ENCODE results near the gene RWDD1. TPM values are rescaled to one million over a fixed set of nuclear protein-coding genes. Genes with fewer than 3 reads are reported as not detected.
A peak's percentile ranks its signal among the peaks of the same experiment; 100 is the strongest.

The RWDD1 gene
- total and polyA plus RNA-seq, 2 donors (not counting 1 experiment from before 2014, with no cell fraction given): 22.8 to 60.3 TPM

- no peaks in the 10 kb centered on the region for H3K9me3 ChIP-seq (ENCODE audit: control insufficient read depth, insufficient read depth, low read depth, low read length)
- H4K20me1 ChIP-seq (ENCODE audit: control insufficient read depth, extremely low read depth, insufficient read depth, low read length): no peaks in the 10 kb centered on the region
- no peak overlapping the region for H2AFZ ChIP-seq (ENCODE audit: low read length)
- no peaks in the 10 kb centered on the region for H3K27me3 ChIP-seq (ENCODE audit: control insufficient read depth, insufficient read depth, low read length)
- TF ChIP-seq EZH2 (IDR thresholded peaks at IDR 0.05; ENCODE audit: low read length, missing control alignments): no peak
- no peak for TF ChIP-seq CTCF (conservative IDR thresholded peaks at IDR 0.05 in 1 of 2, IDR thresholded peaks at IDR 0.05 in 1 of 2; ENCODE audit: low read depth in 1 of 2, low read length in 2 of 2)
- no peak for DNase-seq (ENCODE audit: low read depth in 2 of 2)
- H3K36me3 ChIP-seq (ENCODE audit: control insufficient read depth, insufficient read depth, low read length): no peaks in the 10 kb centered on the region
- no peaks in the 10 kb centered on the region for H3K4me1 ChIP-seq (ENCODE audit: control insufficient read depth, extremely low read depth, insufficient read depth, low read length)
- H3K9ac ChIP-seq (ENCODE audit: insufficient read depth, low read length): no peak overlapping the region
- no peak overlapping the region for H3K4me3 ChIP-seq (replicated peaks in 1 of 4; ENCODE audit: control extremely low read depth in 1 of 4, insufficient read depth in 1 of 4, low read depth in 3 of 4, low read length in 4 of 4)
- no peak overlapping the region for H3K4me2 ChIP-seq (ENCODE audit: extremely low read depth, insufficient read depth, low read length)
- H3K27ac ChIP-seq (ENCODE audit: insufficient read depth, low read length): no peak overlapping the region
- H3K79me2 ChIP-seq (ENCODE audit: control insufficient read depth, insufficient read depth, low read length): no peaks in the 10 kb centered on the region
These were observed 20.5 kb upstream of the RWDD1 start for GRCh38 chr6:116550796-116551195.

- Histone ChIP-seq H2AFZ (ENCODE audit: low read length) (no peak within 1 kb of the TSS), H3K36me3 (ENCODE audit: control insufficient read depth, insufficient read depth, low read length) (no peaks in the 10 kb centered on the region)
These were observed 17.9 kb upstream of the RWDD1 start, which contains the start of gene CALHM4 for GRCh38 chr6:116553451-116553850. CALHM4 (plus strand) TSS chr6:116553751; CDS start chr6:116553794, 43 bp downstream.

GRCh38 chr6:116556065-116556464 is 15.2 kb upstream of the RWDD1 start:
- peak overlapping the region; percentile 67 for H3K4me2 ChIP-seq (ENCODE audit: extremely low read depth, insufficient read depth, low read length)
- no peaks in the 10 kb centered on the region for H3K36me3 ChIP-seq (ENCODE audit: control insufficient read depth, insufficient read depth, low read length)
- TF ChIP-seq CTCF (conservative IDR thresholded peaks at IDR 0.05 in 1 of 2, IDR thresholded peaks at IDR 0.05 in 1 of 2; ENCODE audit: low read depth in 1 of 2, low read length in 2 of 2) (no peak), EZH2 (IDR thresholded peaks at IDR 0.05; ENCODE audit: low read length, missing control alignments) (no peak)
- no peak overlapping the region for H2AFZ ChIP-seq (ENCODE audit: low read length)
- H3K79me2 ChIP-seq (ENCODE audit: control insufficient read depth, insufficient read depth, low read length): no peaks in the 10 kb centered on the region
- H3K27me3 ChIP-seq (ENCODE audit: control insufficient read depth, insufficient read depth, low read length): no peaks in the 10 kb centered on the region
- no peaks in the 10 kb centered on the region for H4K20me1 ChIP-seq (ENCODE audit: control insufficient read depth, extremely low read depth, insufficient read depth, low read length)
- peaks cover 11% of the 10 kb centered on the region for H3K4me1 ChIP-seq (ENCODE audit: control insufficient read depth, extremely low read depth, insufficient read depth, low read length)
- no peak overlapping the region for H3K9ac ChIP-seq (ENCODE audit: insufficient read depth, low read length)
- no peaks in the 10 kb centered on the region for H3K9me3 ChIP-seq (ENCODE audit: control insufficient read depth, insufficient read depth, low read depth, low read length)
- DNase-seq (ENCODE audit: low read depth in 2 of 2): peak; percentile 40 to 88
- no peak overlapping the region for H3K4me3 ChIP-seq (replicated peaks in 1 of 4; ENCODE audit: control extremely low read depth in 1 of 4, insufficient read depth in 1 of 4, low read depth in 3 of 4, low read length in 4 of 4)
- peak overlapping the region; percentile 68 for H3K27ac ChIP-seq (ENCODE audit: insufficient read depth, low read length)

More at GRCh38 chr6:116553451-116553850, 17.9 kb upstream of the RWDD1 start, which contains the start of gene CALHM4:
- TF ChIP-seq CTCF (conservative IDR thresholded peaks at IDR 0.05 in 1 of 2, IDR thresholded peaks at IDR 0.05 in 1 of 2; ENCODE audit: low read depth in 1 of 2, low read length in 2 of 2) (no peak), EZH2 (IDR thresholded peaks at IDR 0.05; ENCODE audit: low read length, missing control alignments) (no peak)
- Histone ChIP-seq H3K9ac (ENCODE audit: insufficient read depth, low read length) (no peak within 1 kb of the TSS), H3K4me1 (ENCODE audit: control insufficient read depth, extremely low read depth, insufficient read depth, low read length) (peaks cover 7% of the 10 kb centered on the region), H3K79me2 (ENCODE audit: control insufficient read depth, insufficient read depth, low read length) (no peaks in the 10 kb centered on the region), H3K9me3 (ENCODE audit: control insufficient read depth, insufficient read depth, low read depth, low read length) (no peaks in the 10 kb centered on the region), H3K27ac (ENCODE audit: insufficient read depth, low read length) (no peak within 1 kb of the TSS), H3K4me3 (replicated peaks in 1 of 4; ENCODE audit: control extremely low read depth in 1 of 4, insufficient read depth in 1 of 4, low read depth in 3 of 4, low read length in 4 of 4) (no peak within 1 kb of the TSS), H3K4me2 (ENCODE audit: extremely low read depth, insufficient read depth, low read length) (no peak within 1 kb of the TSS), H3K27me3 (ENCODE audit: control insufficient read depth, insufficient read depth, low read length) (no peaks in the 10 kb centered on the region), H4K20me1 (ENCODE audit: control insufficient read depth, extremely low read depth, insufficient read depth, low read length) (no peaks in the 10 kb centered on the region)
- DNase-seq (ENCODE audit: low read depth in 2 of 2): no peak
